H1 (cell line): Measurements from ENCODE around the gene CTNNBL1. TPM values are rescaled to one million over a fixed set of nuclear protein-coding genes. Genes with fewer than 3 reads are reported as not detected.

ENCODE experiments used
- CTCF ChIA-PET: fragments of 300-600 bp; sonication (Branson Sonifier 250); formaldehyde crosslinking; loops from one replicate; lab custom pipeline; 2021; ENCODE audit not compliant: partially characterized antibody; lab: Charles Lee
- POLR2A ChIA-PET: fragments of 300-600 bp; sonication (Branson Sonifier 250); formaldehyde crosslinking; loops from one replicate; lab custom pipeline; 2021; ENCODE audit warnings: inconsistent platforms; ENCODE audit not compliant: partially characterized antibody; lab: Charles Lee
- DNase-seq, 2 experiments: peaks; one replicate each; pipeline versions ENCODE4 v3.0.0 to v3.0.0-alpha.2; 2010 to 2022; ENCODE audit warnings: low spot score in 2 of 2, low read depth in 1 of 2, mixed read lengths in 1 of 2
- FAIRE-seq: peaks from 2 replicates; lab custom pipeline; 2011; peaks lifted over from hg19 to GRCh38; lab: Jason Lieb, UNC
- H2AFZ ChIP-seq: 2 replicates; pipeline ENCODE4 v1.8.1; 2012; ENCODE audit warnings: low read length, inconsistent platforms
- H2AK5ac ChIP-seq: 2 replicates; pipeline ENCODE4 v1.6.1; 2013; ENCODE audit warnings: low read depth, low read length
- H2BK120ac ChIP-seq: replicated peaks from 2 replicates; pipeline ENCODE3; 2013; ENCODE audit warnings: low read depth, low read length, inconsistent platforms
- H2BK12ac ChIP-seq: 2 replicates; pipeline ENCODE4 v1.6.1; 2013; ENCODE audit warnings: low read depth, low read length
- H2BK15ac ChIP-seq: 2 replicates; pipeline ENCODE4 v1.6.1; 2013; ENCODE audit warnings: low read length
- H2BK20ac ChIP-seq: 2 replicates; pipeline ENCODE4 v1.6.1; 2013; ENCODE audit warnings: low read length
- H2BK5ac ChIP-seq: 2 replicates; pipeline ENCODE4 v1.6.1; 2013; ENCODE audit warnings: low read depth, low read length
- H3K14ac ChIP-seq: 2 replicates; pipeline ENCODE4 v1.6.1; 2013; ENCODE audit warnings: inconsistent platforms; ENCODE audit not compliant: insufficient read length
- H3K18ac ChIP-seq: 2 replicates; pipeline ENCODE4 v1.6.1; 2013; ENCODE audit warnings: low read length; ENCODE audit errors: extremely low read depth
- H3K23ac ChIP-seq: 2 replicates; pipeline ENCODE4 v1.6.1; 2013; ENCODE audit warnings: inconsistent platforms; ENCODE audit not compliant: insufficient read length
- H3K23me2 ChIP-seq: 2 replicates; pipeline ENCODE4 v1.6.1; 2013; ENCODE audit warnings: low read depth, low read length
- H3K27ac ChIP-seq: 2 replicates; pipeline ENCODE4 v1.6.1; 2011; ENCODE audit warnings: low read depth, low read length, inconsistent platforms
- H3K27me3 ChIP-seq, 4 experiments: replicated peaks in 1 of 4; 1 replicate in 1 of 4; 2 replicates in 3 of 4; pipeline versions ENCODE4 v1.6.1 to v1.8.1; 2011 to 2013; ENCODE audit warnings: low read length in 3 of 4, mild to moderate bottlenecking in 3 of 4, inconsistent platforms in 2 of 4, mixed read lengths in 2 of 4, moderate library complexity in 1 of 4; ENCODE audit not compliant: control insufficient read depth in 3 of 4, insufficient read depth in 3 of 4; ENCODE audit errors: extremely low read depth in 1 of 4
- H3K36me3 ChIP-seq, 4 experiments: 2 replicates each; pipeline versions ENCODE4 v1.6.1 to v1.8.1; 2011 to 2013; ENCODE audit warnings: mild to moderate bottlenecking in 4 of 4, low read length in 3 of 4, moderate library complexity in 2 of 4, control low read depth in 1 of 4, inconsistent platforms in 1 of 4; ENCODE audit not compliant: insufficient read depth in 4 of 4, control insufficient read depth in 2 of 4
- H3K4ac ChIP-seq: replicated peaks from 2 replicates; pipeline ENCODE3; 2013; ENCODE audit warnings: low read length, low read depth, mixed read lengths, inconsistent platforms; ENCODE audit not compliant: insufficient read length
- H3K4me1 ChIP-seq, 4 experiments: replicated peaks in 1 of 4; 1 replicate in 1 of 4; 2 replicates in 3 of 4; pipeline versions ENCODE4 v1.6.1 to v1.8.1; 2011 to 2013; ENCODE audit warnings: low read length in 3 of 4, inconsistent platforms in 2 of 4, mixed read lengths in 1 of 4; ENCODE audit not compliant: insufficient read depth in 4 of 4, control insufficient read depth in 3 of 4
- H3K4me2 ChIP-seq, 2 experiments: 2 replicates each; pipeline versions ENCODE4 v1.6.1 to v1.8.1; 2011 to 2013; ENCODE audit warnings: low read depth in 2 of 2, low read length in 2 of 2, control low read depth in 1 of 2, inconsistent platforms in 1 of 2, mild to moderate bottlenecking in 1 of 2; ENCODE audit not compliant: insufficient read depth in 1 of 2
- H3K4me3 ChIP-seq, 4 experiments: fragments of 200-600, 300-600 bp in 1 of 4; sonication (generic), shearing (Covaris generic), sonication (Bioruptor Twin) in 1 of 4; 2 replicates each; pipeline versions ENCODE4 v1.5.1 to v1.8.1; 2011 to 2016; ENCODE audit warnings: low read length in 4 of 4, low read depth in 3 of 4, control low read depth in 2 of 4, inconsistent platforms in 2 of 4, mild to moderate bottlenecking in 2 of 4, mixed read lengths in 1 of 4, moderate library complexity in 1 of 4; ENCODE audit not compliant: insufficient read depth in 2 of 4; ENCODE audit errors: extremely low read depth in 1 of 4
- H3K56ac ChIP-seq: replicated peaks from 2 replicates; pipeline ENCODE3; 2013; ENCODE audit warnings: low read depth, mild to moderate bottlenecking, mixed read lengths, low read length, inconsistent platforms; ENCODE audit not compliant: insufficient read length
- H3K79me1 ChIP-seq: 2 replicates; pipeline ENCODE4 v1.6.1; 2013; ENCODE audit warnings: low read depth, low read length, control low read depth
- H3K79me2 ChIP-seq, 2 experiments: 2 replicates each; pipeline versions ENCODE4 v1.6.1 to v1.8.1; 2012 to 2013; ENCODE audit warnings: low read length in 2 of 2, mild to moderate bottlenecking in 2 of 2, inconsistent platforms in 1 of 2; ENCODE audit not compliant: insufficient read depth in 2 of 2, control insufficient read depth in 1 of 2
- H3K9ac ChIP-seq, 4 experiments: replicated peaks in 1 of 4; 1 replicate in 1 of 4; 2 replicates in 3 of 4; pipeline versions ENCODE4 v1.6.1 to v1.8.1; 2011 to 2013; ENCODE audit warnings: low read depth in 3 of 4, low read length in 3 of 4, control low read depth in 2 of 4, mild to moderate bottlenecking in 2 of 4, moderate library complexity in 2 of 4, inconsistent platforms in 1 of 4; ENCODE audit errors: extremely low read depth in 1 of 4
- H3K9me3 ChIP-seq, 2 experiments: 2 replicates each; pipeline versions ENCODE4 v1.6.1 to v1.8.1; 2012 to 2013; ENCODE audit warnings: mild to moderate bottlenecking in 2 of 2, moderate library complexity in 2 of 2, control low read depth in 1 of 2, inconsistent platforms in 1 of 2, low read depth in 1 of 2, low read length in 1 of 2, mixed read lengths in 1 of 2; ENCODE audit not compliant: insufficient read depth in 2 of 2
- H4K20me1 ChIP-seq, 2 experiments: replicated peaks in 1 of 2; 2 replicates each; pipeline versions ENCODE3 to v1.8.1; 2011 to 2013; ENCODE audit warnings: inconsistent platforms in 2 of 2, low read length in 2 of 2, mild to moderate bottlenecking in 1 of 2; ENCODE audit not compliant: insufficient read depth in 2 of 2, control insufficient read depth in 1 of 2
- H4K5ac ChIP-seq: 2 replicates; pipeline ENCODE4 v1.6.1; 2013; ENCODE audit warnings: low read length, low read depth, mixed read lengths, inconsistent platforms; ENCODE audit not compliant: insufficient read length
- H4K8ac ChIP-seq: 2 replicates; pipeline ENCODE4 v1.8.0; 2013; ENCODE audit warnings: mild to moderate bottlenecking, moderate library complexity, low read length, inconsistent platforms; ENCODE audit not compliant: insufficient read depth; ENCODE audit errors: extremely low read depth
- H4K91ac ChIP-seq: replicated peaks from 2 replicates; pipeline ENCODE3; 2013; ENCODE audit warnings: low read length, mixed read lengths, inconsistent platforms; ENCODE audit not compliant: insufficient read length
- HDAC2 ChIP-seq, 2 experiments: fragments of 300-600 bp in 1 of 2; sonication (generic) in 1 of 2; IDR thresholded peaks; 2 replicates each; pipeline ENCODE4 v1.6.1; 2011 to 2012; ENCODE audit warnings: low read depth in 2 of 2, low read length in 2 of 2, mild to moderate bottlenecking in 2 of 2, moderate library complexity in 2 of 2, borderline replicate concordance in 1 of 2, inconsistent platforms in 1 of 2
- KDM4A ChIP-seq: IDR thresholded peaks from one replicate; pipeline ENCODE4 v1.7.1; 2012; ENCODE audit warnings: low read depth, mild to moderate bottlenecking, moderate library complexity, low read length, inconsistent platforms; ENCODE audit not compliant: severe bottlenecking
- PHF8 ChIP-seq: fragments of 200-600 bp; sonication (generic); conservative IDR thresholded peaks from 2 replicates; pipeline ENCODE4 v1.7.1; 2012; ENCODE audit warnings: low read depth, mild to moderate bottlenecking, inconsistent platforms, low read length, moderate library complexity
- POLR2AphosphoS5 ChIP-seq: IDR thresholded peaks from 2 replicates; pipeline ENCODE4 v1.6.1; 2011; ENCODE audit warnings: low read depth, low read length
- POU5F1 ChIP-seq: IDR thresholded peaks from 2 replicates; pipeline ENCODE4 v1.6.1; 2011; ENCODE audit warnings: low read depth, mild to moderate bottlenecking, low read length, moderate library complexity
- RBBP5 ChIP-seq: IDR thresholded peaks from 2 replicates; pipeline ENCODE4 v1.7.1; 2012; ENCODE audit warnings: low read depth, mild to moderate bottlenecking, inconsistent platforms, low read length, moderate library complexity, borderline replicate concordance
- SIN3A ChIP-seq, 2 experiments: IDR thresholded peaks in 1 of 2; conservative IDR thresholded peaks in 1 of 2; 2 replicates each; pipeline ENCODE4 v1.6.1; 2011 to 2012; ENCODE audit warnings: low read length in 2 of 2, improper control_type of control experiment in 1 of 2, low read depth in 1 of 2, mild to moderate bottlenecking in 1 of 2
- SIRT6 ChIP-seq: IDR thresholded peaks from one replicate; pipeline ENCODE4 v1.7.1; 2012; ENCODE audit warnings: low read length, inconsistent platforms
- TAF7 ChIP-seq: optimal IDR thresholded peaks from 2 replicates; pipeline ENCODE3; 2011; ENCODE audit warnings: low read depth, mild to moderate bottlenecking, inconsistent platforms, low read length, moderate library complexity, borderline replicate concordance
- WGBS, 2 experiments: shearing (Covaris generic) in 1 of 2; methylation state at CpG; one replicate each; pipeline versions ENCODE4 v1.1.6 to v1.1.7; 2013 to 2015; ENCODE audit warnings: low lambda C conversion rate in 2 of 2, mixed read lengths in 2 of 2, inconsistent platforms in 1 of 2, low coverage in 1 of 2, missing lambda C conversion rate in 1 of 2; ENCODE audit not compliant: insufficient replicate concordance in 2 of 2, insufficient coverage in 1 of 2, insufficient read length in 1 of 2; ENCODE audit errors: extremely low coverage in 1 of 2, missing lambda C conversion rate in 1 of 2; 5-methylcytosine and 5-hydroxymethylcytosine counted together
- polyA plus RNA-seq, 7 experiments: library from polyadenylated mRNA; depleted of rRNA in 3 of 7; stranded (reverse) in 5 of 7; unstranded in 2 of 7; fragments of >200 nt in 5 of 7; fragments of 200-250 nt in 2 of 7; gene quantifications; 1 replicate in 5 of 7; 2 replicates in 1 of 7; 4 replicates in 1 of 7; pipeline versions ENCODE4 v1.2.1 to v1.2.3, GENCODE V29; 2011 to 2013; ENCODE audit warnings: missing spikeins in 2 of 7, mixed read lengths in 2 of 7
- total RNA-seq: library from RNA; stranded (reverse); fragmentation: NEBNext Ultra II Directional; extraction: Animal tissue kit (Norgen Biotek cat#: 25700); gene quantifications from 2 replicates; pipeline ENCODE4 v1.2.1, GENCODE V29; 2021
- TF ChIP-seq, protein P1 (sequence below), 3 experiments: IDR thresholded peaks; 1 replicate in 2 of 3; 2 replicates in 1 of 3; pipeline versions ENCODE4 v1.5.1 to v1.6.1; 2011; ENCODE audit warnings: low read length in 3 of 3, mild to moderate bottlenecking in 3 of 3, inconsistent platforms in 2 of 3, low read depth in 1 of 3, moderate library complexity in 1 of 3; ENCODE audit not compliant: insufficient read depth in 1 of 3; ENCODE audit errors: control extremely low read depth in 1 of 3

Gene CTNNBL1
- total and polyA plus RNA-seq, 2 of the 8 experiments (the other 6 are each of a cell fraction or from before 2014, with no cell fraction given): 19.6 to 81.6 TPM

DNA sequence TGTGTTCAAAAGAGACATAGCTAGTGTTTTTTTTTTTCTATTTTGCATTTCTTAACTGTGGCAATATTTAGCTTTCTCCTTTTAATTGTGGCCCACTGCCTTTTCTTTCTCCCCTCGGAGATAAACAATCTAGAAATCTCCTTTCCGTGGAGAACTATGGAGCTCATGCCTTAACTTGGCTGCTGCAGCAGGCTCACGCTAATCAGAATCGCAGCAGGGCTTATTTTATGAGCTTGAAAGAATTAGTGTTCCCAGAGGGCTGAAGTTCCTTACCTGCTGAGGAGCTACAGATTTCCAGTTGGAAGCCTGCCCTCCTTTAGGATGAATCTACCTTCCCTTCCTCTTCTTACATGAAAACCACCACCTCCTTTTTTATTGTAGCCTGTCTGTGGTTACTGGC, 35.6 kb downstream of the CTNNBL1 start:
- no peak for DNase-seq
- Histone ChIP-seq H3K27me3 (no peaks in the 10 kb centered on the region), H3K23me2 (no peaks in the 10 kb centered on the region), H4K5ac (no peak overlapping the region), H3K36me3 (peaks cover 0 to 6% (median 0%) of the 10 kb centered on the region in 4 experiments; a peak in 3 of 8 replicates), H2AFZ (no peak overlapping the region), H2BK5ac (no peak overlapping the region), H3K18ac (no peak overlapping the region), H3K79me2 (peaks cover 0 to 22% of the 10 kb centered on the region in 2 experiments; a peak in 2 of 4 replicates), H3K79me1 (no peaks in the 10 kb centered on the region), H4K8ac (no peak overlapping the region), H4K91ac (no peak overlapping the region), H2BK120ac (no peak overlapping the region), H3K4me2 (no peak overlapping the region), H3K4me3 (no peak overlapping the region), H2BK15ac (no peak overlapping the region), H2BK12ac (no peak overlapping the region), H2AK5ac (no peak overlapping the region), H3K9ac (no peak overlapping the region), H4K20me1 (peaks cover 0 to 2% of the 10 kb centered on the region in 2 experiments), H3K14ac (no peak overlapping the region), H3K9me3 (no peaks in the 10 kb centered on the region), H3K4me1 (peaks cover 0 to 7% (median 3%) of the 10 kb centered on the region in 4 experiments; a peak in 3 of 7 replicates), H3K56ac (no peak overlapping the region), H3K23ac (no peak overlapping the region), H3K4ac (no peak overlapping the region), H2BK20ac (no peak overlapping the region), H3K27ac (no peak overlapping the region)
- 95% methylated on average over 4 of the region's 4 CpGs; no CpG with 5 or more reads in 1 of the 2 experiments for WGBS, 2 experiments
- ChIA-PET POLR2A (no interaction called here), CTCF (interaction anchor here (0.9 to 1.5 kb wide), 5 partner anchors 9 to 114 kb away, joined by 3 to 6 read pairs (median 4); no protein-coding TSS in a partner anchor)
- FAIRE-seq: no peak
- TF ChIP-seq SIN3A (conservative IDR thresholded peaks at IDR 0.05 in 1 of 2, IDR thresholded peaks at IDR 0.05 in 1 of 2; ENCODE audit: low read depth in 1 of 2, low read length in 2 of 2) (no peak), KDM4A (no peak), HDAC2 (IDR thresholded peaks at IDR 0.05; ENCODE audit: borderline replicate concordance in 1 of 2, low read depth in 2 of 2, low read length in 2 of 2) (no peak), PHF8 (no peak), TAF7 (no peak), POLR2AphosphoS5 (no peak), SIRT6 (no peak), POU5F1 (no peak), RBBP5 (no peak)
- TF ChIP-seq, protein P1, sequence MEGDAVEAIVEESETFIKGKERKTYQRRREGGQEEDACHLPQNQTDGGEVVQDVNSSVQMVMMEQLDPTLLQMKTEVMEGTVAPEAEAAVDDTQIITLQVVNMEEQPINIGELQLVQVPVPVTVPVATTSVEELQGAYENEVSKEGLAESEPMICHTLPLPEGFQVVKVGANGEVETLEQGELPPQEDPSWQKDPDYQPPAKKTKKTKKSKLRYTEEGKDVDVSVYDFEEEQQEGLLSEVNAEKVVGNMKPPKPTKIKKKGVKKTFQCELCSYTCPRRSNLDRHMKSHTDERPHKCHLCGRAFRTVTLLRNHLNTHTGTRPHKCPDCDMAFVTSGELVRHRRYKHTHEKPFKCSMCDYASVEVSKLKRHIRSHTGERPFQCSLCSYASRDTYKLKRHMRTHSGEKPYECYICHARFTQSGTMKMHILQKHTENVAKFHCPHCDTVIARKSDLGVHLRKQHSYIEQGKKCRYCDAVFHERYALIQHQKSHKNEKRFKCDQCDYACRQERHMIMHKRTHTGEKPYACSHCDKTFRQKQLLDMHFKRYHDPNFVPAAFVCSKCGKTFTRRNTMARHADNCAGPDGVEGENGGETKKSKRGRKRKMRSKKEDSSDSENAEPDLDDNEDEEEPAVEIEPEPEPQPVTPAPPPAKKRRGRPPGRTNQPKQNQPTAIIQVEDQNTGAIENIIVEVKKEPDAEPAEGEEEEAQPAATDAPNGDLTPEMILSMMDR (IDR thresholded peaks at IDR 0.05; ENCODE audit: control extremely low read depth in 1 of 3, insufficient read depth in 1 of 3, low read depth in 1 of 3, low read length in 3 of 3): no peak
